Fibroblast of lung (primary cell): Measurements from ENCODE around the gene DNAJC11. TPM values are rescaled to one million over a fixed set of nuclear protein-coding genes. Genes with fewer than 3 reads are reported as not detected.
A peak's percentile ranks its signal among the peaks of the same experiment; 100 is the strongest.

Source experiments
- DNase-seq, 2 donors: peaks; one replicate each; pipeline versions ENCODE4 v3.0.0 to v3.0.0-alpha.2; 2010; ENCODE audit warnings: low read depth in 2 of 2
- H2AFZ ChIP-seq: 2 replicates; pipeline ENCODE4 v1.5.1; 2012; ENCODE audit warnings: low read length, control low read depth, inconsistent platforms
- H3K27ac ChIP-seq: 2 replicates; pipeline ENCODE4 v1.5.1; 2011; ENCODE audit warnings: low read length, control low read depth; ENCODE audit not compliant: insufficient read depth
- H3K27me3 ChIP-seq: 2 replicates; pipeline ENCODE4 v1.5.1; 2011; ENCODE audit warnings: mild to moderate bottlenecking, low read length; ENCODE audit not compliant: control insufficient read depth, insufficient read depth
- H3K36me3 ChIP-seq: 2 replicates; pipeline ENCODE4 v1.5.1; 2011; ENCODE audit warnings: low read length; ENCODE audit not compliant: control insufficient read depth, insufficient read depth
- H3K4me1 ChIP-seq: 2 replicates; pipeline ENCODE4 v1.5.1; 2011; ENCODE audit warnings: low read length; ENCODE audit not compliant: control insufficient read depth, insufficient read depth; ENCODE audit errors: extremely low read depth
- H3K4me2 ChIP-seq: 2 replicates; pipeline ENCODE4 v1.5.1; 2011; ENCODE audit warnings: low read length, control low read depth; ENCODE audit not compliant: insufficient read depth; ENCODE audit errors: extremely low read depth
- H3K4me3 ChIP-seq, 4 experiments: fragments of 200-600 bp in 1 of 4; sonication (generic) in 1 of 4; replicated peaks in 1 of 4; 2 replicates each; pipeline ENCODE4 v1.5.1; 2011 to 2016; ENCODE audit warnings: low read length in 4 of 4, low read depth in 3 of 4, mild to moderate bottlenecking in 3 of 4, control low read depth in 2 of 4, inconsistent platforms in 1 of 4, mixed read lengths in 1 of 4; ENCODE audit not compliant: insufficient read depth in 1 of 4; ENCODE audit errors: control extremely low read depth in 1 of 4
- H3K79me2 ChIP-seq: 2 replicates; pipeline ENCODE4 v1.5.1; 2012; ENCODE audit warnings: mild to moderate bottlenecking, low read length, inconsistent platforms; ENCODE audit not compliant: control insufficient read depth, insufficient read depth
- H3K9ac ChIP-seq: 2 replicates; pipeline ENCODE4 v1.5.1; 2011; ENCODE audit warnings: mild to moderate bottlenecking, low read length, control low read depth; ENCODE audit not compliant: insufficient read depth
- H3K9me3 ChIP-seq: 2 replicates; pipeline ENCODE4 v1.5.1; 2012; ENCODE audit warnings: low read depth, low read length; ENCODE audit not compliant: control insufficient read depth, insufficient read depth
- H4K20me1 ChIP-seq: 2 replicates; pipeline ENCODE4 v1.5.1; 2011; ENCODE audit warnings: low read length; ENCODE audit not compliant: control insufficient read depth, insufficient read depth; ENCODE audit errors: extremely low read depth
- CTCF ChIP-seq, 2 donors: IDR thresholded peaks in 1 of 2; conservative IDR thresholded peaks in 1 of 2; 1 replicate in 1 of 2; 2 replicates in 1 of 2; pipeline ENCODE4 v1.5.1; 2011 to 2012; ENCODE audit warnings: low read length in 2 of 2, control low read depth in 1 of 2, inconsistent platforms in 1 of 2, low read depth in 1 of 2, mild to moderate bottlenecking in 1 of 2
- EZH2 ChIP-seq: IDR thresholded peaks from 2 replicates; pipeline ENCODE4 v1.5.1; 2012; ENCODE audit warnings: low read length, control low read depth, mild to moderate bottlenecking; ENCODE audit errors: missing control alignments
- polyA plus RNA-seq, 2 donors: library from polyadenylated mRNA; depleted of rRNA in 1 of 2; stranded (reverse) in 1 of 2; unstranded in 1 of 2; fragments of >200 nt; gene quantifications; 2 replicates each; pipeline ENCODE4 v1.2.1, GENCODE V29; 2011 to 2012; ENCODE audit warnings: missing spikeins in 1 of 2
- total RNA-seq: library from RNA; depleted of rRNA; stranded (reverse); fragments of >200 nt; gene quantifications from 2 replicates; pipeline ENCODE4 v1.2.1, GENCODE V29; 2014

DNAJC11 gene
- total and polyA plus RNA-seq, 2 donors (not counting 1 experiment from before 2014, with no cell fraction given) = 31.8 to 35.2 TPM

- TF ChIP-seq EZH2 (no peak), CTCF (conservative IDR thresholded peaks at IDR 0.05 in 1 of 2, IDR thresholded peaks at IDR 0.05 in 1 of 2; ENCODE audit: low read depth in 1 of 2, low read length in 2 of 2) (no peak)
- Histone ChIP-seq H3K27me3 (no peaks in the 10 kb centered on the region), H3K36me3 (peaks cover 2% of the 10 kb centered on the region), H3K27ac (peak overlapping the region; percentile 10), H2AFZ (no peak overlapping the region), H3K79me2 (peaks cover 45% of the 10 kb centered on the region), H4K20me1 (no peaks in the 10 kb centered on the region), H3K4me2 (peak overlapping the region; percentile 89), H3K4me3 (peak overlapping the region; percentile 53 to 78 (median 66)), H3K4me1 (peaks cover 3% of the 10 kb centered on the region), H3K9me3 (no peaks in the 10 kb centered on the region), H3K9ac (peak overlapping the region; percentile 65)
- DNase-seq = no peak
Observed at GRCh38 chr1:6614929-6615785, 86.5 kb downstream of the DNAJC11 start.

GRCh38 chr1:6614019-6614928 lies 87.3 kb downstream of the DNAJC11 start:
- Histone ChIP-seq H3K27ac (peak overlapping the region; percentile 63), H3K36me3 (no peaks in the 10 kb centered on the region), H3K4me3 (peak overlapping the region; percentile 38 to 73 (median 58)), H3K9ac (peak overlapping the region; percentile 76), H3K4me2 (no peak overlapping the region), H3K9me3 (no peaks in the 10 kb centered on the region), H3K4me1 (peaks cover 3% of the 10 kb centered on the region), H2AFZ (no peak overlapping the region), H3K79me2 (peaks cover 41% of the 10 kb centered on the region), H4K20me1 (no peaks in the 10 kb centered on the region), H3K27me3 (no peaks in the 10 kb centered on the region)
- peak in 1 of 2 donors; percentile 27 for DNase-seq
- TF ChIP-seq EZH2 = no peak
- no peak for TF ChIP-seq CTCF (conservative IDR thresholded peaks at IDR 0.05 in 1 of 2, IDR thresholded peaks at IDR 0.05 in 1 of 2; ENCODE audit: low read depth in 1 of 2, low read length in 2 of 2)
